ENCODE data around the gene XPO4.

The XPO4 gene

DNA sequence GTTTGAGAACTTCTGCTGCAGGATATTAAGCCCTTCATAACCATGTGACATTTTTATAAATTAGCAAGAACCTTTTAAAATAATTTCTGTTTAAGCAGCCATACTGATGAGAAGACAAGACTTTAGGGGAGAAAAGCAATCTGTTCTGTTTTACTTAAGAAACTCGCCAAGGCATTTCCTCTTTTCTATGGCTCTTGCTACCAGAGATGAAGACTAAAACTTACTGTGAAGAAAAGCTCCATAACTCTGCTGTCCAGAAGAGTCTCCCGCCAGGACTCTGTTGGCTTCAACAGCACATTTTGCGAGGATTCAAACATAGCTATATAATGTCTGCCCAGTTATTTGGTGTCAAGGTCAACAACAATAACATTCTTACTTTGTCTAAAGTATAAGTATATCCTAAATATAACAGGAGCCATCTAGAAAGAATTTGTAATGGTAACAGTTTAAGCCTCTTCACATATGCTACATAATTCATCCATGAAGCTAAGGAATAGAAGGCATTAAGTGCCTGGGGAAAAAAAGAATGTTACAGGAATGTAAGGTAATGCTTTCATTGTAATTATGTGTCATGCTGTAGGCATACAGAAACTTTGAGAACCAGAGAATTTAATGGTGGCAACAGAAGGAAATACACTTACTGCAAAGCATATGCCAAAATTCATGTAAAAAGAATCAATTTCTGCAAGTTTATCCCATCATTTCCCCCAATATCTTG is 75.5 kb downstream of the XPO4 start:
- no peak for DNase-seq

DNA sequence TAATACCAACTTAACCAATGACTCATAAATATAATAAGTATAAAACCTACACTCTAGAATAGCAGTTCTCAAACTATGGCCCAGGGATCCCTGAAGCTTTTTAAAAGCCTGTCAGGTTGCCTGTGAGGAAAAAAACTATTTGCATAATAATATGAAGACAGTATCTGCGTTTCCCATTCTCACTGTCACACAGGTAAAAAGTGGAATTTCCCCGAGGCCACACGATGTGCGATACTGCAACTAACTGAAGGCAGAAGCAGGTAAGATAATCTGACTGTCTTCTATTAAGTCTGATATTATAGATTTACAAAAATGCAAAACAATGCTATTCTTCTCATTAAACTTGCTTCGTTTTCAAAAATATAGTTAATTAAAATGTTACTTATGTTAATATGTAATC is 76.2 kb downstream of the XPO4 start:
- no peak for DNase-seq

GRCh38 chr13:20825477-20825875 is 77.1 kb downstream of the XPO4 start:
- DNase-seq, result no peak

- DNase-seq, result no peak
Measured at GRCh38 chr13:20824762-20825476, 77.6 kb downstream of the XPO4 start.

DNA sequence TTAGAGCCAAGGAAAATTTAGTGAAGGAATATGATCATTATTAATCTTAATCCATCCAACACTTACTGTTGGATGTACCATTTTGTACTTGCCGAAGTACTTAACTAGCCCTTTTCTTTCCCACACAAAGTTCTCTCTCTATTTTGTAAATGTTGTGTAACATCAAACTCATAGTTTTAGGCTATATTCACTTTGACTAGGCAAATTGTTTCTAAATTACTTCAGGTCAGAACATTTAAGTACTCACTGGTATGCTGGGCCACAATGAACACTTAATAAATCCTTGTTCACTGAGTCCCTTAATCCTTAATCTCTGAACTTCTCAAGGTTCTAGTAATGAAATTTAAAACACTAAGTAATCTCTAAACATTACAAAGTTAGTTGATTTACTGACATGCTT is 79.5 kb downstream of the XPO4 start:
- DNase-seq, result no peak

DNA sequence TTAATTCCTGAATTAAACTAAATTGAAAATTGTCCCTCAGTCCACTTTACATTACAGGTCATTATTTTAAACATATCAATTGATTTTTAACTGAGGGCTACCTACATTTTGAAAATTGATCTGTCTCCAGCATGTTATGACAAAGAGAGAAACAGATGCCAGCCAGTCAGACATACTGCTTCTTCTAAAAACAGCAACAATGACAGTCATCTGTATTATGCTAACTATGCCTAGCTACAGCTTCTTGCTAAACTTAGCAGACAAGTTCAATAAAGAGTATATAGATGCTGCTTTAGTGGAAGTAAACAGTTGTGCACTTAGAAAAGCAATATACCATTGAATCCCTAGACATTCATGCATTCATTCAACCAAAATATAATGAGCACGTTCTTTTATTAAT is 80.1 kb downstream of the XPO4 start:
- DNase-seq, result no peak

- no peak for DNase-seq
Measured at GRCh38 chr13:20819715-20820114, 82.8 kb downstream of the XPO4 start.

- DNase-seq, result no peak
Measured at GRCh38 chr13:20815464-20815863, 87.1 kb downstream of the XPO4 start.

GRCh38 chr13:20814224-20814910 is 88.2 kb downstream of the XPO4 start:
- DNase-seq, result no peak

- DNase-seq, result no peak
Measured at GRCh38 chr13:20812890-20813289, 89.7 kb downstream of the XPO4 start.

GRCh38 chr13:20810808-20811207 is 91.7 kb downstream of the XPO4 start:
- no peak for DNase-seq

- no peak for DNase-seq
Measured at GRCh38 chr13:20808874-20809273, 93.7 kb downstream of the XPO4 start.

GRCh38 chr13:20803180-20803965 is 99.2 kb downstream of the XPO4 start:
- no peak for DNase-seq

GRCh38 chr13:20801707-20802106 is 100.8 kb downstream of the XPO4 start:
- no peak for DNase-seq

- DNase-seq, result no peak
Measured at GRCh38 chr13:20799726-20800416, 102.7 kb downstream of the XPO4 start.

DNA sequence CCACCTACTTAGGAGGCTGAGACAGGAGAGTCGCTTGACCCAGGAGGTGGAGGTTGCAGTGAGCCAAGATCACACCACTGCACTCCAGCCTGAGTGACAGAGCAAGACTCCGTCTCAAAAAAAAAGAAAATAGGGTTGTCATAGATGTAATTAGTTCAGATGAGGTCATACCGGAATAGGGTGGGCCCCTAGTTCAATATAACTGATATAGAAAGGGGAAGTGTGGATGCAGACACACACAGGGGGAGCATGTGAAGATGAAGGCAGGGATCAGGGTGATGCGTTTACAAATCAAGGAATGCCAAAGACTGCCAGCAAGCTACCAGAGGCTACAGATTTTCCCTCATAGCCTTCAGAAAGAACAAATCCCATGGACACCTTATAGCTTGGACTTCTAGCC is 104.5 kb downstream of the XPO4 start:
- no peak for DNase-seq

DNA sequence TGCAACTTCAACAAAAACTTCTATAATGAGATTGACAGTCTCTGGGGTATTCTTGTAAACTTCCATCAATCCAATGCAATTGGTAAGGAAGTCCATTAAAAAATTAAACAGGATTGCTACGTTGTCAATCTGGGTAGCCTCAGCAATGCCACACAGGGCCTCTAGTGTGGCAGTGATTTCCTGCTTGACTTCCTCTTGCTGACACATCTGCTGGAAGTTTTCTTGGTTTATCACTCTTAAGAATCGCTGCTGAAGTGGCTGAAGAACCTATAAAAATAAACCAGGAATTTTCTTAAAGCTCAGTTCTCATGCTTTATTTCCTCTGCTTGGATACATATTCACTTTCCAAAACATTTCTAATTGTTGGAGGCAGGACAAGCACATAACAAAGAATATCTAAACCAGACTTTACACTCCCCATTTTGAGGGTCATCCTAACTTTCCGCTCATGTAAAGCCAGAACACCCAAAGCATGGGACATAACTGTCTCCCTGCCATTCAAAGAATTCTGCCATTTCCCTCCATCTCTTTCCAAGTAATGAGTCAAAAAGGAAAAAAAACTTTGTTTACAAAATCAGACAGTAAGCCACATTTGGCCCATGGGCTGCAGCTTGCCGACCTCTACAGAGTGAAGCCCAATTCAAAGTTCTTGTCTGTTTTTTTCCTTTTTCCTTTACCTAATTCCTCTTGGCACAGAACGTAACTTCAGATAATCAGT is 105.6 kb downstream of the XPO4 start:
- no peak for DNase-seq

GRCh38 chr13:20789665-20790064 is 112.9 kb downstream of the XPO4 start:
- no peak for DNase-seq

- DNase-seq, result no peak
Measured at GRCh38 chr13:20788312-20788711, 114.2 kb downstream of the XPO4 start.

GRCh38 chr13:20787180-20787579 is 115.4 kb downstream of the XPO4 start:
- DNase-seq, result no peak

DNA sequence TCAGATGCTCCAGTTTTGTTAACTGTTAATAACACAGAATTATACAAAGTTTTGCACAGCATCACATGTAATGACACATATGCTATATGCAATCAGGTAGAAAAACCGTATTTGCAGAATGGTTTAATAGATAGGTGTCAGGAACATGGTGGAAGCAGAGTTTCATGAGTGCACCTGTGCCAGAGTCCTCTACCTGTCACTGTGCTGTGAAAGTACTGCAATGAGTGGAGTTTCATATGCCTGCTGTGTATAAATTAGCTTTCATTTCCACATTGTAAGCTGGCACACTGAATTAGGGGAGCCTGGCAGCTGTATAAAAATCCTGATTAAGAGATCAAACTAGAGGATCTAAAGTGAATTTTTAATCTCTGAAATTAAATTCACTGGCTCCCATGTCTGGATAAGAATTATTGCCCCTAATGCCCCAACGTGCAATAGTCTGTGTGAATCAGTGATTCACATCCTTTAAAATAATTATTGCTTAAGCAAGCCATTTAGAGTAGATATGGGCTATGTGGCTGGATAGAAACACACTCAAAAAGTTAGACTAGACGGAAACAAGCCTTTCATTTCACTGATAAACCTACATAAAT is 120.3 kb downstream of the XPO4 start:
- no peak for DNase-seq

DNA sequence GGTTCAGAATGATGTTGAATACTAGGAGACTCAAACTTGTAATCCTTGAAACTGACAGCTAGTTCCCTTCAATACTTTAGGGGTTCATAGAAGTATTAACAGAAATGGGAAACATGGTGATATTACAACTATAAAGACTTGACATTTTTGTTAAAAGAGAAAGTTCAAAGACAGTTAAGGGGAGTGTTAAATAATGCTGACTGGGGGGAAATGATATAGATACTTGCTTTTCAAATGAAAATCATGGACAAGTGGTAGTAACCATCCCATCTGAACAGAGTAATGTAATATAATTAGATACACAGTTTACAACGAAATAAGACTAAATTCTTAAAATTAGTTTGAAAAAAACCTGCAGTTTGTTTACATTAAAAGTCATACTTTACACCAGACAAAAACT is 122.2 kb downstream of the XPO4 start:
- no peak for DNase-seq
